CD4-positive, CD25-positive, alpha-beta regulatory T cell (primary cell): Measurements from ENCODE around the gene COX10. TPM values are rescaled to one million over a fixed set of nuclear protein-coding genes. Genes with fewer than 3 reads are reported as not detected.
"Not testable (repeated sequence)": the region's sequence is repeated elsewhere in the genome, so short reads cannot be mapped to it uniquely, and the experiment has no call there.

Experiments
- ATAC-seq, 2 donors: fragments of 150-1000 bp; cut with Tn5 transposase; one replicate each; pipeline ENCODE4 v1.10.0; 2021; ENCODE audit warnings: low read depth in 2 of 2, moderate number of reproducible peaks in 2 of 2, moderate library complexity in 1 of 2
- DNase-seq, 3 donors: peaks; one replicate each; pipeline versions ENCODE4 v3.0.0 to v3.0.0-alpha.2; 2012 to 2022; ENCODE audit warnings: mixed read lengths in 1 of 3
- H3K27ac ChIP-seq: one replicate; pipeline ENCODE4 v1.7.0; 2013; ENCODE audit warnings: mild to moderate bottlenecking, low read length; ENCODE audit not compliant: insufficient read depth, poor library complexity, severe bottlenecking
- H3K27me3 ChIP-seq: one replicate; pipeline ENCODE4 v1.7.0; 2013; ENCODE audit warnings: low read length; ENCODE audit not compliant: control insufficient read depth, insufficient read depth
- H3K36me3 ChIP-seq: one replicate; pipeline ENCODE4 v1.7.0; 2013; ENCODE audit warnings: mild to moderate bottlenecking, low read length, moderate library complexity; ENCODE audit not compliant: control insufficient read depth, insufficient read depth
- H3K4me1 ChIP-seq: 2 replicates; pipeline ENCODE4 v1.7.0; 2013; ENCODE audit warnings: mild to moderate bottlenecking, low read length; ENCODE audit not compliant: insufficient read depth, control insufficient read depth, poor library complexity, severe bottlenecking
- H3K4me3 ChIP-seq: one replicate; pipeline ENCODE4 v1.7.0; 2013; ENCODE audit warnings: low read depth, mild to moderate bottlenecking, low read length, moderate library complexity
- H3K9me3 ChIP-seq, 2 experiments: 1 replicate in 1 of 2; 2 replicates in 1 of 2; pipeline ENCODE4 v1.7.0; 2013; ENCODE audit warnings: low read length in 2 of 2, mild to moderate bottlenecking in 1 of 2, moderate library complexity in 1 of 2; ENCODE audit not compliant: control insufficient read depth in 2 of 2
- H3K27ac Mint-ChIP-seq, 3 donors: one replicate each; pipeline ENCODE4 v1.8.0; 2020 to 2022; ENCODE audit warnings: mild to moderate bottlenecking in 3 of 3, mixed read lengths in 3 of 3, moderate library complexity in 2 of 3
- H3K27me3 Mint-ChIP-seq: one replicate; pipeline ENCODE4 v1.8.0; 2022; ENCODE audit warnings: mild to moderate bottlenecking, mixed read lengths
- H3K36me3 Mint-ChIP-seq: one replicate; pipeline ENCODE4 v1.8.0; 2020; ENCODE audit warnings: mixed read lengths
- H3K4me1 Mint-ChIP-seq, 4 donors: one replicate each; pipeline ENCODE4 v1.8.0; 2020 to 2022; ENCODE audit warnings: mixed read lengths in 4 of 4, mild to moderate bottlenecking in 1 of 4
- H3K4me3 Mint-ChIP-seq, 4 donors: one replicate each; pipeline ENCODE4 v1.8.0; 2020 to 2022; ENCODE audit warnings: mild to moderate bottlenecking in 4 of 4, mixed read lengths in 4 of 4, moderate library complexity in 3 of 4
- H3K9me3 Mint-ChIP-seq, 7 donors: one replicate each; pipeline ENCODE4 v1.8.0; 2020 to 2022; ENCODE audit warnings: mixed read lengths in 7 of 7, mild to moderate bottlenecking in 3 of 7, moderate library complexity in 2 of 7
- polyA plus RNA-seq, 4 donors: library from polyadenylated mRNA; unstranded; fragments of 300-500 nt; fragmentation: Illumina TruSeq; gene quantifications; one replicate each; pipeline ENCODE4 v1.2.3, GENCODE V29; 2021
- total RNA-seq: library from RNA; stranded (reverse); gene quantifications from one replicate; pipeline ENCODE4 v1.2.3, GENCODE V29; 2022

The COX10 gene
- total and polyA plus RNA-seq, 5 donors from 2014 or later, result 21.6 to 32.5 (median 27.3) TPM

- no peaks in the 10 kb centered on the region for H3K9me3 ChIP-seq
Measured at GRCh38 chr17:14212401-14212800, 143.1 kb downstream of the COX10 start.

GRCh38 chr17:14214271-14214670, 145.0 kb downstream of the COX10 start:
- H3K4me1 Mint-ChIP-seq, result peaks cover 2 to 40% (median 14%) of the 10 kb centered on the region in 4 donors
- no peaks in the 10 kb centered on the region for H3K4me1 ChIP-seq
- peak overlapping the region in 1 of 3 donors; percentile 71 for H3K27ac Mint-ChIP-seq

More at GRCh38 chr17:14212401-14212800, 143.1 kb downstream of the COX10 start:
- DNase-seq (no peak), ATAC-seq (no peak)
- H3K27me3 Mint-ChIP-seq, result no peaks in the 10 kb centered on the region
- Histone ChIP-seq H3K36me3 (peaks cover 5% of the 10 kb centered on the region), H3K27ac (no peak overlapping the region), H3K27me3 (no peaks in the 10 kb centered on the region), H3K4me1 (no peaks in the 10 kb centered on the region), H3K4me3 (no peak overlapping the region)
- peak overlapping the region in 1 of 3 donors; percentile 35 for H3K27ac Mint-ChIP-seq
- H3K4me1 Mint-ChIP-seq, result peaks cover 10 to 59% (median 18%) of the 10 kb centered on the region in 4 donors
- peaks cover 45% of the 10 kb centered on the region for H3K36me3 Mint-ChIP-seq
- peaks cover 0 to 1% (median 0%) of the 10 kb centered on the region in 7 donors for H3K9me3 Mint-ChIP-seq
- peak overlapping the region in 1 of 4 donors; percentile 21 for H3K4me3 Mint-ChIP-seq

GRCh38 chr17:14222611-14223010, 153.3 kb downstream of the COX10 start:
- H3K27me3 Mint-ChIP-seq, result peaks cover 9% of the 10 kb centered on the region
- H3K9me3 Mint-ChIP-seq, result peaks cover 0 to 2% (median 0%) of the 10 kb centered on the region in 7 donors
- DNase-seq, result no peak
- H3K36me3 Mint-ChIP-seq, result peaks cover 6% of the 10 kb centered on the region
- H3K4me1 Mint-ChIP-seq, result peaks cover 0 to 2% (median 0%) of the 10 kb centered on the region in 4 donors
- Histone ChIP-seq H3K27ac (no peak overlapping the region), H3K27me3 (no peaks in the 10 kb centered on the region), H3K4me1 (no peaks in the 10 kb centered on the region), H3K4me3 (no peak overlapping the region), H3K9me3 (no peaks in the 10 kb centered on the region), H3K36me3 (no peaks in the 10 kb centered on the region)
- peak overlapping the region in 1 of 3 donors; percentile 21 for H3K27ac Mint-ChIP-seq
- H3K4me3 Mint-ChIP-seq, result no peak overlapping the region
- ATAC-seq, result no peak

More at GRCh38 chr17:14214271-14214670, 145.0 kb downstream of the COX10 start:
- Histone ChIP-seq H3K27ac (no peak overlapping the region), H3K27me3 (no peaks in the 10 kb centered on the region), H3K4me3 (no peak overlapping the region), H3K9me3 (no peaks in the 10 kb centered on the region), H3K36me3 (no peaks in the 10 kb centered on the region)
- H3K27me3 Mint-ChIP-seq, result no peaks in the 10 kb centered on the region
- peaks cover 0 to 1% (median 0%) of the 10 kb centered on the region in 7 donors for H3K9me3 Mint-ChIP-seq
- H3K36me3 Mint-ChIP-seq, result peaks cover 28% of the 10 kb centered on the region
- ATAC-seq, result no peak
- no peak for DNase-seq
- H3K4me3 Mint-ChIP-seq, result no peak overlapping the region

GRCh38 chr17:14225254-14225980, 156.1 kb downstream of the COX10 start:
- Mint-ChIP-seq H3K4me3 (no peak overlapping the region), H3K27me3 (peaks cover 9% of the 10 kb centered on the region), H3K36me3 (peaks cover 7% of the 10 kb centered on the region), H3K4me1 (peaks cover 0 to 5% (median 3%) of the 10 kb centered on the region in 4 donors), H3K9me3 (peaks cover 0 to 2% (median 0%) of the 10 kb centered on the region in 7 donors), H3K27ac (no peak overlapping the region)
- no peaks in the 10 kb centered on the region for H3K36me3 ChIP-seq
- no peak overlapping the region for H3K27ac ChIP-seq
- H3K4me1 ChIP-seq, result no peaks in the 10 kb centered on the region
- no peaks in the 10 kb centered on the region for H3K9me3 ChIP-seq
- ATAC-seq (no peak), DNase-seq (no peak)
- no peaks in the 10 kb centered on the region for H3K27me3 ChIP-seq
- H3K4me3 ChIP-seq, result no peak overlapping the region

- H3K4me3 ChIP-seq, result no peak overlapping the region
- peaks cover 7% of the 10 kb centered on the region for H3K36me3 Mint-ChIP-seq
- DNase-seq, result no peak
- H3K4me1 ChIP-seq, result no peaks in the 10 kb centered on the region
- peaks cover 0 to 5% (median 4%) of the 10 kb centered on the region in 4 donors for H3K4me1 Mint-ChIP-seq
- no peak overlapping the region for H3K27ac Mint-ChIP-seq
- H3K36me3 ChIP-seq, result no peaks in the 10 kb centered on the region
- no peak for ATAC-seq
- H3K27me3 Mint-ChIP-seq, result peaks cover 9% of the 10 kb centered on the region
- H3K9me3 ChIP-seq, result no peaks in the 10 kb centered on the region
- peaks cover 0 to 4% (median 0%) of the 10 kb centered on the region in 7 donors for H3K9me3 Mint-ChIP-seq
- H3K27ac ChIP-seq, result no peak overlapping the region
- H3K4me3 Mint-ChIP-seq, result no peak overlapping the region
- no peaks in the 10 kb centered on the region for H3K27me3 ChIP-seq
Measured at GRCh38 chr17:14227052-14227451, 157.7 kb downstream of the COX10 start.

GRCh38 chr17:14228903-14229302, 159.6 kb downstream of the COX10 start:
- H3K4me1 Mint-ChIP-seq, result peaks cover 0 to 6% (median 4%) of the 10 kb centered on the region in 4 donors
- H3K9me3 Mint-ChIP-seq, result peaks cover 0 to 4% (median 0%) of the 10 kb centered on the region in 7 donors
- peaks cover 9% of the 10 kb centered on the region for H3K27me3 Mint-ChIP-seq
- Histone ChIP-seq H3K36me3 (no peaks in the 10 kb centered on the region), H3K27ac (no peak overlapping the region), H3K27me3 (no peaks in the 10 kb centered on the region), H3K9me3 (no peaks in the 10 kb centered on the region), H3K4me3 (no peak overlapping the region), H3K4me1 (no peaks in the 10 kb centered on the region)
- no peak for DNase-seq
- no peak overlapping the region for H3K4me3 Mint-ChIP-seq
- peaks cover 4% of the 10 kb centered on the region for H3K36me3 Mint-ChIP-seq
- ATAC-seq, result no peak
- H3K27ac Mint-ChIP-seq, result peak overlapping the region in 1 of 3 donors; percentile 5

- not testable (repeated sequence) for H3K4me1 ChIP-seq, H3K4me3 ChIP-seq, H3K36me3 Mint-ChIP-seq, H3K27me3 ChIP-seq, H3K4me1 Mint-ChIP-seq, H3K27ac ChIP-seq, H3K27me3 Mint-ChIP-seq, H3K36me3 ChIP-seq, H3K27ac Mint-ChIP-seq, DNase-seq, ATAC-seq, H3K4me3 Mint-ChIP-seq, H3K9me3 Mint-ChIP-seq, H3K9me3 ChIP-seq
Measured at GRCh38 chr17:14231187-14231586, 161.9 kb downstream of the COX10 start.

- not testable (repeated sequence) for H3K4me1 ChIP-seq, H3K27ac ChIP-seq, H3K4me3 ChIP-seq, H3K27me3 ChIP-seq, H3K27ac Mint-ChIP-seq, H3K36me3 ChIP-seq, H3K36me3 Mint-ChIP-seq, H3K4me3 Mint-ChIP-seq, H3K4me1 Mint-ChIP-seq, ATAC-seq, DNase-seq, H3K9me3 Mint-ChIP-seq, H3K27me3 Mint-ChIP-seq, H3K9me3 ChIP-seq
Measured at GRCh38 chr17:14235047-14235446, 165.7 kb downstream of the COX10 start.
